Measurements from ENCODE around the gene MCU.

DNA sequence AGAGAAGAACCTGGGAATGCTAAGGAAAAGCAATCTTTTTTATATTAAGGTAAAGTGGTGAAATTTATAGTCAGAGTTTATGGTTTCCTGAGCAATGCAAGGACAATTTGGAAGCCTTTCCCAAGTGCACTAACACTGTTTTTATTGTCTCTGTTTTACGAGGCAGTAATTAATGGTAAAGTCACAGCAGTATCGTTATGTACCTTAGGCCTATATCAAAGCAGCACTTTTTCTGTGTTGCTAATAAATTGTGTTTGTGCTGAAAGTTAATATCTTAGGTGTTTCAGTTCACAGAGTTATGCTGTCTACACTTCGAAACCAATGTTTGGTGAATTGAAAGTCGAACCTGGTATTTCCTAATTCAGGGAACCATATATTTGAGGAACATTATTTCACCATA, 220.8 kb downstream of the MCU start:
- TF ChIP-seq, protein P1, sequence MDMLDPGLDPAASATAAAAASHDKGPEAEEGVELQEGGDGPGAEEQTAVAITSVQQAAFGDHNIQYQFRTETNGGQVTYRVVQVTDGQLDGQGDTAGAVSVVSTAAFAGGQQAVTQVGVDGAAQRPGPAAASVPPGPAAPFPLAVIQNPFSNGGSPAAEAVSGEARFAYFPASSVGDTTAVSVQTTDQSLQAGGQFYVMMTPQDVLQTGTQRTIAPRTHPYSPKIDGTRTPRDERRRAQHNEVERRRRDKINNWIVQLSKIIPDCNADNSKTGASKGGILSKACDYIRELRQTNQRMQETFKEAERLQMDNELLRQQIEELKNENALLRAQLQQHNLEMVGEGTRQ (IDR thresholded peaks at IDR 0.05; ENCODE audit: low read depth, low read length) = no peak
- TF ChIP-seq MXI1 (IDR thresholded peaks at IDR 0.05; ENCODE audit: borderline replicate concordance, low read depth, low read length) (no peak), POLR2A (IDR thresholded peaks at IDR 0.05; ENCODE audit: low read depth, low read length) (no peak), CEBPB (IDR thresholded peaks at IDR 0.05; ENCODE audit: low read depth, low read length) (no peak), RAD21 (IDR thresholded peaks at IDR 0.05; ENCODE audit: low read length) (no peak), RFX5 (IDR thresholded peaks at IDR 0.05; ENCODE audit: low read depth, low read length) (no peak), SMC3 (IDR thresholded peaks at IDR 0.05; ENCODE audit: low read depth, low read length) (no peak), MAFK (IDR thresholded peaks at IDR 0.05; ENCODE audit: low read depth, low read length) (no peak), FOS (IDR thresholded peaks at IDR 0.05; ENCODE audit: low read depth, low read length) (no peak)
- TF ChIP-seq, protein P2, sequence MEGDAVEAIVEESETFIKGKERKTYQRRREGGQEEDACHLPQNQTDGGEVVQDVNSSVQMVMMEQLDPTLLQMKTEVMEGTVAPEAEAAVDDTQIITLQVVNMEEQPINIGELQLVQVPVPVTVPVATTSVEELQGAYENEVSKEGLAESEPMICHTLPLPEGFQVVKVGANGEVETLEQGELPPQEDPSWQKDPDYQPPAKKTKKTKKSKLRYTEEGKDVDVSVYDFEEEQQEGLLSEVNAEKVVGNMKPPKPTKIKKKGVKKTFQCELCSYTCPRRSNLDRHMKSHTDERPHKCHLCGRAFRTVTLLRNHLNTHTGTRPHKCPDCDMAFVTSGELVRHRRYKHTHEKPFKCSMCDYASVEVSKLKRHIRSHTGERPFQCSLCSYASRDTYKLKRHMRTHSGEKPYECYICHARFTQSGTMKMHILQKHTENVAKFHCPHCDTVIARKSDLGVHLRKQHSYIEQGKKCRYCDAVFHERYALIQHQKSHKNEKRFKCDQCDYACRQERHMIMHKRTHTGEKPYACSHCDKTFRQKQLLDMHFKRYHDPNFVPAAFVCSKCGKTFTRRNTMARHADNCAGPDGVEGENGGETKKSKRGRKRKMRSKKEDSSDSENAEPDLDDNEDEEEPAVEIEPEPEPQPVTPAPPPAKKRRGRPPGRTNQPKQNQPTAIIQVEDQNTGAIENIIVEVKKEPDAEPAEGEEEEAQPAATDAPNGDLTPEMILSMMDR (conservative IDR thresholded peaks at IDR 0.05; ENCODE audit: low read depth, low read length) = no peak
- TF ChIP-seq, protein P3, sequence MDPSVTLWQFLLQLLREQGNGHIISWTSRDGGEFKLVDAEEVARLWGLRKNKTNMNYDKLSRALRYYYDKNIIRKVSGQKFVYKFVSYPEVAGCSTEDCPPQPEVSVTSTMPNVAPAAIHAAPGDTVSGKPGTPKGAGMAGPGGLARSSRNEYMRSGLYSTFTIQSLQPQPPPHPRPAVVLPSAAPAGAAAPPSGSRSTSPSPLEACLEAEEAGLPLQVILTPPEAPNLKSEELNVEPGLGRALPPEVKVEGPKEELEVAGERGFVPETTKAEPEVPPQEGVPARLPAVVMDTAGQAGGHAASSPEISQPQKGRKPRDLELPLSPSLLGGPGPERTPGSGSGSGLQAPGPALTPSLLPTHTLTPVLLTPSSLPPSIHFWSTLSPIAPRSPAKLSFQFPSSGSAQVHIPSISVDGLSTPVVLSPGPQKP (IDR thresholded peaks at IDR 0.05; ENCODE audit: borderline replicate concordance, low read depth, low read length) = no peak

All from IMR-90 (cell line).